Prostate gland (tissue), 2 donors: ENCODE data around the gene CFAP107. TPM values are rescaled to one million over a fixed set of nuclear protein-coding genes. Genes with fewer than 3 reads are reported as not detected.

Experiments used
- DNase-seq: peaks from one replicate; pipeline ENCODE4 v3.0.0-alpha.2; 2019; ENCODE audit warnings: low spot score
- H3K27ac ChIP-seq, 2 donors: fragments of 200-600 bp; sonication (generic); 2 replicates each; pipeline ENCODE4 v1.5.1; 2017 to 2019
- H3K27me3 ChIP-seq: fragments of 200-600 bp; sonication (generic); replicated peaks from 2 replicates; pipeline ENCODE4 v1.5.1; 2019; ENCODE audit not compliant: insufficient read depth
- H3K36me3 ChIP-seq, 2 donors: fragments of 200-600 bp; sonication (generic); 1 replicate in 1 of 2; 2 replicates in 1 of 2; pipeline versions ENCODE4 v1.5.1 to v1.8.1; 2017 to 2019
- H3K4me1 ChIP-seq: fragments of 200-600 bp; sonication (generic); replicated peaks from 2 replicates; pipeline ENCODE4 v1.5.1; 2019
- H3K4me3 ChIP-seq, 2 donors: fragments of 200-600 bp; sonication (generic); 2 replicates each; pipeline ENCODE4 v1.5.1; 2017 to 2019
- H3K9me3 ChIP-seq: fragments of 200-600 bp; sonication (generic); 2 replicates; pipeline ENCODE4 v1.5.1; 2017
- CTCF ChIP-seq, 4 experiments: fragments of 200-600 bp in 2 of 4; fragments of 450-650 bp in 2 of 4; sonication (generic) in 2 of 4; IDR thresholded peaks; 1 replicate in 3 of 4; 2 replicates in 1 of 4; pipeline ENCODE4 v1.5.1; 2016 to 2019; ENCODE audit warnings: antibody characterized with exemption in 4 of 4, mild to moderate bottlenecking in 2 of 4, moderate library complexity in 2 of 4
- POLR2A ChIP-seq: fragments of 450-650 bp; IDR thresholded peaks from one replicate; pipeline ENCODE4 v1.6.1; 2016; ENCODE audit warnings: antibody characterized with exemption, mild to moderate bottlenecking
- POLR2AphosphoS5 ChIP-seq: sonication (generic); formaldehyde crosslinking; IDR thresholded peaks from one replicate; pipeline ENCODE4 v1.6.1; 2017; ENCODE audit warnings: antibody characterized with exemption
- WGBS: methylation state at CpG from one replicate; pipeline ENCODE4 v1.1.5; 2018; 5-methylcytosine and 5-hydroxymethylcytosine counted together
- intact Hi-C: fragments of 100-400 bp; cut with DNase I; formaldehyde crosslinking; loops from one replicate; pipeline ENCODE4 v1.14.2; 2022
- total RNA-seq, 2 donors: library from RNA; depleted of rRNA; stranded (reverse); fragments of >200 nt; gene quantifications; one replicate each; pipeline ENCODE4 v1.1.0, GENCODE V29; 2016

The CFAP107 gene
- total RNA-seq, 2 donors from 2014 or later, result 1.1 TPM; not detected in 1

GRCh38 chr1:12708396-12709090, 37.5 kb upstream of the CFAP107 start:
- Histone ChIP-seq H3K4me1 (no peaks in the 10 kb centered on the region), H3K4me3 (no peak overlapping the region), H3K36me3 (no peaks in the 10 kb centered on the region), H3K9me3 (no peaks in the 10 kb centered on the region), H3K27me3 (no peaks in the 10 kb centered on the region), H3K27ac (no peak overlapping the region)
- intact Hi-C loops, result no loop called here
- DNase-seq, result no peak
- 63% methylated on average over 4 of the region's 4 CpGs for WGBS
- TF ChIP-seq CTCF (IDR thresholded peaks at IDR 0.05) (no peak), POLR2A (no peak), POLR2AphosphoS5 (no peak)

DNA sequence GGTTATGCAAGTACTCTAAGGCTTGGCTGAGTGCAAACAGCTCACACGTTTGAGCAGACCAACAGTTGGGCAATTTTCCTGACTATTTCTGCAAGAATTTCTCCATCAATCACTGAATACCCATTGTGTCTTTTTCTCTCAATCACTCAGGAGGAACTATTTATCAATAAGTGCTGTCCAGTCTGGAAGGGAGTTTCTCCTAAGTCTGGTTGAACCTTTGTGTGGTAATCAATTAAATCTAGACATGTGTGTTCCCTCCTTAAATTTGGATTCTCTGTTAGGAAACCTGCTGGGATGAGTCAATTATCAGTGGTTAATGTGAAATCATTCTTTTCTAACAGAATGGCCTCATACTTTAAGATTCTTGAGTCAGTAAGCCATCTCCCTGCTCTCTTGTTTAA, 36.9 kb upstream of the CFAP107 start:
- TF ChIP-seq POLR2AphosphoS5 (no peak), CTCF (IDR thresholded peaks at IDR 0.05) (no peak), POLR2A (no peak)
- Histone ChIP-seq H3K27ac (no peak overlapping the region), H3K9me3 (no peaks in the 10 kb centered on the region), H3K4me1 (no peaks in the 10 kb centered on the region), H3K4me3 (no peak overlapping the region), H3K27me3 (no peaks in the 10 kb centered on the region), H3K36me3 (no peaks in the 10 kb centered on the region)
- intact Hi-C loops, result no loop called here
- DNase-seq, result no peak
- WGBS, result 42% methylated on average over 1 of the region's 1 CpG

- Histone ChIP-seq H3K4me1 (no peaks in the 10 kb centered on the region), H3K4me3 (no peak overlapping the region), H3K9me3 (no peaks in the 10 kb centered on the region), H3K27ac (no peak overlapping the region), H3K27me3 (no peaks in the 10 kb centered on the region), H3K36me3 (no peaks in the 10 kb centered on the region)
- intact Hi-C loops, result no loop called here
- TF ChIP-seq POLR2AphosphoS5 (no peak), POLR2A (no peak), CTCF (IDR thresholded peaks at IDR 0.05) (no peak)
- 79% methylated on average over 3 of the region's 3 CpGs for WGBS
- DNase-seq, result no peak
These were observed 36.3 kb upstream of the CFAP107 start for GRCh38 chr1:12709696-12710095.

- Histone ChIP-seq H3K36me3 (no peaks in the 10 kb centered on the region), H3K4me1 (no peaks in the 10 kb centered on the region), H3K4me3 (no peak overlapping the region), H3K27me3 (no peaks in the 10 kb centered on the region), H3K27ac (no peak overlapping the region), H3K9me3 (no peaks in the 10 kb centered on the region)
- no peak for TF ChIP-seq POLR2AphosphoS5
- TF ChIP-seq CTCF (IDR thresholded peaks at IDR 0.05), result no peak
- TF ChIP-seq POLR2A, result no peak
- intact Hi-C loops, result no loop called here
- no peak for DNase-seq
- WGBS, result 83% methylated on average over 3 of the region's 3 CpGs
These were observed 34.5 kb upstream of the CFAP107 start for GRCh38 chr1:12711536-12711935.

DNA sequence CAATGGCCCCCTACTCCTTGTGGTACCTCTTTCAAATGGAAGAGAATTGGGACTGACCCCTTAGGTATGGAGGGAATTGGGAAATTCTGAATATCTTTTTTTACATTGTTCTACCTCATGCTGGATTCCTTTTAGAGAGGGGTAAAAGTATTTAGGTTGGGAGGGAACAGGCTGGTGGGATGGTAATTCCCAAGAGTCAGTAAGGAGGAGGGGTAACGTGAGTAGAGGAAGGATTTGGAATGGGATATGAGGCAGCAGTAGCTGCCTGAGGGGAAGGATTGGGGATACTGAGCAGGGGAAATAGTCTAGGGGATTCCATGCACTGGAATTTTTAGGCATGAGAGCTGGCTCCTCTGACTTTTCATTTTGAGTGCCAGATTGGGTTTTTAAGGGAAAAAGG, 33.9 kb upstream of the CFAP107 start:
- Histone ChIP-seq H3K27ac (no peak overlapping the region), H3K36me3 (no peaks in the 10 kb centered on the region), H3K27me3 (no peaks in the 10 kb centered on the region), H3K4me3 (no peak overlapping the region), H3K9me3 (no peaks in the 10 kb centered on the region), H3K4me1 (no peaks in the 10 kb centered on the region)
- WGBS, result 89% methylated on average over 1 of the region's 1 CpG
- intact Hi-C loops, result no loop called here
- TF ChIP-seq POLR2AphosphoS5 (no peak), POLR2A (no peak), CTCF (IDR thresholded peaks at IDR 0.05) (no peak)
- DNase-seq, result no peak
